GM12878 (cell line): ENCODE measurements around the gene PLP1. TPM values are rescaled to one million over a fixed set of nuclear protein-coding genes. Genes with fewer than 3 reads are reported as not detected.

ENCODE experiments used
- ATAC-seq: fragments of 200-7000 bp; cut with Tn5 transposase; 3 replicates; pipeline ENCODE4 v1.9.1; 2020; ENCODE audit warnings: mild to moderate bottlenecking, moderate library complexity
- BruUV-seq: library from RNA; stranded (reverse); fragments of 400-500 nt; replicated peaks from 2 replicates; lab custom pipeline; 2021; lab: Mats Ljungman, UMichigan
- CTCF ChIA-PET: fragments of 300-600 bp; sonication (Branson Sonifier 250); formaldehyde crosslinking; extraction: SDS; loops from one replicate; lab custom pipeline; 2021; ENCODE audit warnings: inconsistent platforms; lab: Yijun Ruan, JAX
- POLR2A ChIA-PET: fragments of 350-600 bp; formaldehyde crosslinking; extraction: SDS; loops from one replicate; lab custom pipeline; 2021; ENCODE audit warnings: inconsistent platforms; lab: Charles Lee
- RAD21 ChIA-PET: fragments of 300-600 bp; sonication (Branson Sonifier 250); formaldehyde crosslinking; loops from one replicate; lab custom pipeline; 2023; ENCODE audit warnings: antibody characterized with exemption; ENCODE audit not compliant: unreplicated experiment; lab: Charles Lee
- SMC1A ChIA-PET: fragments of 300-600 bp; sonication (Branson Sonifier 250); formaldehyde crosslinking; loops from one replicate; lab custom pipeline; 2023; ENCODE audit not compliant: unreplicated experiment, uncharacterized antibody; lab: Charles Lee
- DNase-seq: peaks from one replicate; pipeline ENCODE4 v3.0.0-alpha.2; 2011; ENCODE audit warnings: low read depth, low spot score
- FAIRE-seq: peaks from 3 replicates; lab custom pipeline; 2011; peaks lifted over from hg19 to GRCh38; lab: Jason Lieb, UNC
- H2AFZ ChIP-seq: 2 replicates; pipeline ENCODE4 v1.6.0; 2011; ENCODE audit warnings: low read depth, low read length, control low read depth; ENCODE audit not compliant: control insufficient read depth
- H3K27ac ChIP-seq: 2 replicates; pipeline ENCODE4 v1.5.1; 2011; ENCODE audit warnings: control low read depth; ENCODE audit not compliant: control insufficient read depth, insufficient read depth
- H3K27me3 ChIP-seq, 2 experiments: replicated peaks in 1 of 2; 2 replicates each; pipeline versions ENCODE4 v1.6.0 to v1.6.1; 2011; ENCODE audit warnings: low read length in 1 of 2; ENCODE audit not compliant: control insufficient read depth in 2 of 2, insufficient read depth in 2 of 2
- H3K36me3 ChIP-seq, 2 experiments: 2 replicates each; pipeline ENCODE4 v1.5.1; 2011; ENCODE audit warnings: low read length in 1 of 2; ENCODE audit not compliant: control insufficient read depth in 2 of 2, insufficient read depth in 2 of 2
- H3K4me1 ChIP-seq: 2 replicates; pipeline ENCODE4 v1.6.1; 2011; ENCODE audit warnings: mild to moderate bottlenecking, low read length, moderate library complexity, mixed read lengths; ENCODE audit not compliant: control insufficient read depth, insufficient read depth
- H3K4me2 ChIP-seq: 2 replicates; pipeline ENCODE4 v1.6.0; 2011; ENCODE audit warnings: control low read depth; ENCODE audit not compliant: control insufficient read depth, insufficient read depth
- H3K4me3 ChIP-seq: fragments of 200-600 bp; sonication (generic); 2 replicates; pipeline ENCODE4 v1.5.1; 2016
- H3K79me2 ChIP-seq: 2 replicates; pipeline ENCODE4 v1.6.0; 2011; ENCODE audit warnings: low read length; ENCODE audit not compliant: control insufficient read depth, insufficient read depth
- H3K9ac ChIP-seq: 2 replicates; pipeline ENCODE4 v1.8.0; 2011; ENCODE audit warnings: low read length, control low read depth, mixed read lengths; ENCODE audit not compliant: control insufficient read depth, insufficient read depth
- H3K9me3 ChIP-seq: replicated peaks from 3 replicates; pipeline ENCODE4 v1.5.1; 2011; ENCODE audit warnings: mild to moderate bottlenecking, low read length; ENCODE audit not compliant: control insufficient read depth, insufficient read depth
- H4K20me1 ChIP-seq: 2 replicates; pipeline ENCODE4 v1.6.0; 2011; ENCODE audit not compliant: control insufficient read depth, insufficient read depth
- BHLHE40 ChIP-seq, 2 experiments: fragments of 450-650 bp in 1 of 2; IDR thresholded peaks; 2 replicates each; pipeline ENCODE4 v1.6.1; 2011 to 2017; ENCODE audit warnings: low read depth in 2 of 2, borderline replicate concordance in 1 of 2, improper control_type of control experiment in 1 of 2, low read length in 1 of 2, mild to moderate bottlenecking in 1 of 2
- HCFC1 ChIP-seq: fragments of 150-350 bp; IDR thresholded peaks from 2 replicates; pipeline ENCODE4 v1.6.1; 2014; ENCODE audit warnings: low read length
- MXI1 ChIP-seq: fragments of 150-350 bp; IDR thresholded peaks from 2 replicates; pipeline ENCODE4 v1.6.1; 2011; ENCODE audit warnings: low read depth, mild to moderate bottlenecking, inconsistent platforms, low read length, improper control_type of control experiment
- MYC ChIP-seq: IDR thresholded peaks from 2 replicates; pipeline ENCODE4 v1.6.1; 2011; ENCODE audit warnings: mild to moderate bottlenecking, low read length, moderate library complexity, inconsistent platforms; ENCODE audit not compliant: insufficient read depth, insufficient replicate concordance, insufficient read length, severe bottlenecking
- POLR2AphosphoS5 ChIP-seq: IDR thresholded peaks from 2 replicates; pipeline ENCODE4 v1.6.1; 2011; ENCODE audit warnings: mild to moderate bottlenecking, low read length, inconsistent platforms
- SMAD5 ChIP-seq: IDR thresholded peaks from 2 replicates; pipeline ENCODE4 v1.6.1; 2016; ENCODE audit warnings: antibody characterized with exemption, low read depth
- ZBTB11 ChIP-seq: fragments of 450-650 bp; formaldehyde crosslinking; IDR thresholded peaks from 2 replicates; pipeline ENCODE4 v1.5.0; 2022; ENCODE audit warnings: mild to moderate bottlenecking, missing genetic modification characterization
- ZSCAN29 ChIP-seq: fragments of 450-650 bp; IDR thresholded peaks from 2 replicates; pipeline ENCODE4 v1.6.1; 2017; ENCODE audit warnings: mild to moderate bottlenecking, moderate library complexity
- WGBS: methylation state at CpG from one replicate; pipeline ENCODE4 v1.1.6; 2016; ENCODE audit warnings: low lambda C conversion rate; ENCODE audit not compliant: insufficient replicate concordance, insufficient coverage; ENCODE audit errors: missing lambda C conversion rate; 5-methylcytosine and 5-hydroxymethylcytosine counted together
- in situ Hi-C: fragments of 300-500 bp; cut with MboI; formaldehyde crosslinking; loops from 9 replicates; pipeline ENCODE4 v1.14.3; 2018; ENCODE audit warnings: mixed read lengths
- intact Hi-C: fragments of 100-400 bp; cut with micrococcal nuclease; formaldehyde crosslinking; loops from one replicate; pipeline ENCODE4 v1.14.2; 2022; ENCODE audit not compliant: unreplicated experiment
- polyA plus RNA-seq, 11 experiments: library from polyadenylated mRNA; depleted of rRNA in 4 of 11; unstranded in 6 of 11; stranded (reverse) in 5 of 11; fragments of >200 nt; fragmentation: Nextera tagmentation in 4 of 11; fragmentation: Illumina TruSeq in 1 of 11; extraction: Ambion mirVana in 4 of 11; extraction: Trizol in 1 of 11; gene quantifications; 1 replicate in 1 of 11; 2 replicates in 10 of 11; pipeline versions ENCODE4 v1.2.1 to v1.2.3, GENCODE V29; 2011 to 2016; ENCODE audit warnings: inconsistent platforms in 2 of 11, missing spikeins in 2 of 11, low read depth in 1 of 11
- total RNA-seq, 4 experiments: library from RNA; depleted of rRNA in 3 of 4; stranded (reverse); fragments of >200 nt in 3 of 4; fragmentation: Illumina TruSeq in 1 of 4; extraction: Trizol in 1 of 4; gene quantifications; 2 replicates each; pipeline versions ENCODE4 v1.2.1 to v1.2.3, GENCODE V29; 2013 to 2021

Gene PLP1
- total and polyA plus RNA-seq, 10 of the 15 experiments (the other 5 are each of a cell fraction or from before 2014, with no cell fraction given): not detected

- no TSS peak for BruUV-seq
- no peak overlapping the region for H2AFZ ChIP-seq
- H3K36me3 ChIP-seq: no peaks in the 10 kb centered on the region
- H3K9ac ChIP-seq: no peak overlapping the region
- H3K4me3 ChIP-seq: no peak overlapping the region
- intact Hi-C loops: no loop called here
- no peaks in the 10 kb centered on the region for H3K27me3 ChIP-seq
- no peak overlapping the region for H3K4me2 ChIP-seq
- POLR2A ChIA-PET: no interaction called here
- 10% methylated on average over 4 of the region's 4 CpGs for WGBS
- TF ChIP-seq BHLHE40 (IDR thresholded peaks at IDR 0.05; ENCODE audit: borderline replicate concordance in 1 of 2, low read depth in 2 of 2, low read length in 1 of 2) (no peak), ZSCAN29 (no peak), POLR2AphosphoS5 (no peak), MXI1 (no peak), MYC (no peak), ZBTB11 (CRISPR knock-in tag) (no peak), HCFC1 (no peak), SMAD5 (no peak)
- TF ChIP-seq, all 136 proteins: peak for 0
- ATAC-seq: no peak
- no peaks in the 10 kb centered on the region for H3K4me1 ChIP-seq
- no peaks in the 10 kb centered on the region for H3K9me3 ChIP-seq
- DNase-seq: no peak
- no peak overlapping the region for H3K27ac ChIP-seq
- ChIA-PET CTCF (interaction anchor here (1.9 kb wide), 1 partner anchor 14 kb away, joined by 4 read pairs; no protein-coding TSS in a partner anchor), SMC1A (interaction anchor here (0.7 kb wide), 1 partner anchor 24 kb away, joined by 3 read pairs; the partner anchor contains the start of gene TMEM31), RAD21 (no interaction called here)
- H4K20me1 ChIP-seq: no peaks in the 10 kb centered on the region
- in situ Hi-C loops: no loop called here
- no peaks in the 10 kb centered on the region for H3K79me2 ChIP-seq
- no peak for FAIRE-seq
These were observed 42.4 kb upstream of the PLP1 start for GRCh38 chrX:103734125-103734760.
